ENCODE results near the gene DAO.

Gene DAO

GRCh38 chr12:108940138-108940537 is 60.2 kb downstream of the DAO start:
- TF ChIP-seq MYC (IDR thresholded peaks at IDR 0.05; ENCODE audit: low read depth, low read length) (no peak), MAX (IDR thresholded peaks at IDR 0.05; ENCODE audit: low read depth, low read length) (no peak), POLR2A (IDR thresholded peaks at IDR 0.05; ENCODE audit: extremely low read depth, insufficient read length) (no peak), CTCF (IDR thresholded peaks at IDR 0.05; ENCODE audit: low read depth, low read length) (no peak)
- no peak overlapping the region for H3K4me3 ChIP-seq (ENCODE audit: low read depth, low read length)

GRCh38 chr12:108947097-108947496 is 67.2 kb downstream of the DAO start:
- TF ChIP-seq CTCF (IDR thresholded peaks at IDR 0.05; ENCODE audit: low read depth, low read length) (no peak), POLR2A (IDR thresholded peaks at IDR 0.05; ENCODE audit: extremely low read depth, insufficient read length) (no peak), MYC (IDR thresholded peaks at IDR 0.05; ENCODE audit: low read depth, low read length) (no peak), MAX (IDR thresholded peaks at IDR 0.05; ENCODE audit: low read depth, low read length) (no peak)
- no peak for DNase-seq (ENCODE audit: low read depth)
- no peak overlapping the region for H3K4me3 ChIP-seq (ENCODE audit: low read depth, low read length)

More at GRCh38 chr12:108940138-108940537, 60.2 kb downstream of the DAO start:
- no peak for DNase-seq (ENCODE audit: low read depth)

GRCh38 chr12:108948367-108948766 is 68.5 kb downstream of the DAO start:
- TF ChIP-seq MAX (IDR thresholded peaks at IDR 0.05; ENCODE audit: low read depth, low read length) = no peak
- peak; percentile 26 for DNase-seq (ENCODE audit: low read depth)
- no peak overlapping the region for H3K4me3 ChIP-seq (ENCODE audit: low read depth, low read length)

GRCh38 chr12:108949976-108950375 is 70.1 kb downstream of the DAO start:
- no peak for DNase-seq (ENCODE audit: low read depth)
- no peak for TF ChIP-seq CTCF (IDR thresholded peaks at IDR 0.05; ENCODE audit: low read depth, low read length)
- no peak for TF ChIP-seq MAX (IDR thresholded peaks at IDR 0.05; ENCODE audit: low read depth, low read length)
- no peak for TF ChIP-seq POLR2A (IDR thresholded peaks at IDR 0.05; ENCODE audit: extremely low read depth, insufficient read length)
- TF ChIP-seq MYC (IDR thresholded peaks at IDR 0.05; ENCODE audit: low read depth, low read length) = no peak
- H3K4me3 ChIP-seq (ENCODE audit: low read depth, low read length) = no peak overlapping the region
